Rectal smooth muscle tissue (tissue), 1 donor: Measurements from ENCODE around the gene MALT1.

ENCODE experiments used
- H3K27ac ChIP-seq: one replicate; pipeline ENCODE4 v1.7.0; 2013; ENCODE audit warnings: low read depth, low read length, inconsistent platforms
- H3K27me3 ChIP-seq: one replicate; pipeline ENCODE4 v1.7.0; 2013; ENCODE audit warnings: low read length; ENCODE audit not compliant: control insufficient read depth, insufficient read depth
- H3K36me3 ChIP-seq: one replicate; pipeline ENCODE4 v1.7.0; 2013; ENCODE audit warnings: low read length; ENCODE audit not compliant: control insufficient read depth, insufficient read depth
- H3K4me1 ChIP-seq: one replicate; pipeline ENCODE4 v1.7.0; 2013; ENCODE audit warnings: low read length; ENCODE audit not compliant: control insufficient read depth, insufficient read depth
- H3K4me3 ChIP-seq: one replicate; pipeline ENCODE4 v1.7.0; 2013; ENCODE audit warnings: low read length
- H3K9ac ChIP-seq: one replicate; pipeline ENCODE4 v1.7.0; 2013; ENCODE audit warnings: low read length

The MALT1 gene

GRCh38 chr18:58792086-58792485 is 120.8 kb downstream of the MALT1 start:
- no peak overlapping the region for H3K9ac ChIP-seq
- H3K4me3 ChIP-seq = no peak overlapping the region
- no peaks in the 10 kb centered on the region for H3K27me3 ChIP-seq
- no peaks in the 10 kb centered on the region for H3K36me3 ChIP-seq
- no peaks in the 10 kb centered on the region for H3K4me1 ChIP-seq
- H3K27ac ChIP-seq = no peak overlapping the region

- no peak overlapping the region for H3K9ac ChIP-seq
- no peaks in the 10 kb centered on the region for H3K36me3 ChIP-seq
- no peak overlapping the region for H3K4me3 ChIP-seq
- H3K27me3 ChIP-seq = no peaks in the 10 kb centered on the region
- no peaks in the 10 kb centered on the region for H3K4me1 ChIP-seq
- no peak overlapping the region for H3K27ac ChIP-seq
Measured at GRCh38 chr18:58793361-58793760, 122.1 kb downstream of the MALT1 start.

GRCh38 chr18:58796220-58796619 is 125.0 kb downstream of the MALT1 start:
- no peaks in the 10 kb centered on the region for H3K4me1 ChIP-seq
- H3K4me3 ChIP-seq = no peak overlapping the region
- no peaks in the 10 kb centered on the region for H3K36me3 ChIP-seq
- no peak overlapping the region for H3K9ac ChIP-seq
- H3K27ac ChIP-seq = no peak overlapping the region
- H3K27me3 ChIP-seq = no peaks in the 10 kb centered on the region

GRCh38 chr18:58800582-58800981 is 129.3 kb downstream of the MALT1 start:
- Histone ChIP-seq H3K36me3 (no peaks in the 10 kb centered on the region), H3K4me3 (no peak overlapping the region), H3K27me3 (no peaks in the 10 kb centered on the region), H3K4me1 (no peaks in the 10 kb centered on the region), H3K27ac (no peak overlapping the region), H3K9ac (no peak overlapping the region)

GRCh38 chr18:58802959-58803358 is 131.7 kb downstream of the MALT1 start:
- no peaks in the 10 kb centered on the region for H3K36me3 ChIP-seq
- H3K4me1 ChIP-seq = no peaks in the 10 kb centered on the region
- H3K9ac ChIP-seq = no peak overlapping the region

GRCh38 chr18:58803978-58804377 is 132.7 kb downstream of the MALT1 start:
- no peaks in the 10 kb centered on the region for H3K36me3 ChIP-seq
- H3K27me3 ChIP-seq = no peaks in the 10 kb centered on the region
- H3K9ac ChIP-seq = no peak overlapping the region
- no peak overlapping the region for H3K4me3 ChIP-seq
- H3K27ac ChIP-seq = no peak overlapping the region
- no peaks in the 10 kb centered on the region for H3K4me1 ChIP-seq

More at GRCh38 chr18:58802959-58803358, 131.7 kb downstream of the MALT1 start:
- Histone ChIP-seq H3K27me3 (no peaks in the 10 kb centered on the region), H3K27ac (no peak overlapping the region), H3K4me3 (no peak overlapping the region)
